Measurements from ENCODE around the gene P4HA2. TPM values are rescaled to one million over a fixed set of nuclear protein-coding genes. Genes with fewer than 3 reads are reported as not detected.
A peak's percentile ranks its signal among the peaks of the same experiment; 100 is the strongest.

The P4HA2 gene
- total RNA-seq, 1 experiment from 2014 or later = 43.6 TPM

DNA sequence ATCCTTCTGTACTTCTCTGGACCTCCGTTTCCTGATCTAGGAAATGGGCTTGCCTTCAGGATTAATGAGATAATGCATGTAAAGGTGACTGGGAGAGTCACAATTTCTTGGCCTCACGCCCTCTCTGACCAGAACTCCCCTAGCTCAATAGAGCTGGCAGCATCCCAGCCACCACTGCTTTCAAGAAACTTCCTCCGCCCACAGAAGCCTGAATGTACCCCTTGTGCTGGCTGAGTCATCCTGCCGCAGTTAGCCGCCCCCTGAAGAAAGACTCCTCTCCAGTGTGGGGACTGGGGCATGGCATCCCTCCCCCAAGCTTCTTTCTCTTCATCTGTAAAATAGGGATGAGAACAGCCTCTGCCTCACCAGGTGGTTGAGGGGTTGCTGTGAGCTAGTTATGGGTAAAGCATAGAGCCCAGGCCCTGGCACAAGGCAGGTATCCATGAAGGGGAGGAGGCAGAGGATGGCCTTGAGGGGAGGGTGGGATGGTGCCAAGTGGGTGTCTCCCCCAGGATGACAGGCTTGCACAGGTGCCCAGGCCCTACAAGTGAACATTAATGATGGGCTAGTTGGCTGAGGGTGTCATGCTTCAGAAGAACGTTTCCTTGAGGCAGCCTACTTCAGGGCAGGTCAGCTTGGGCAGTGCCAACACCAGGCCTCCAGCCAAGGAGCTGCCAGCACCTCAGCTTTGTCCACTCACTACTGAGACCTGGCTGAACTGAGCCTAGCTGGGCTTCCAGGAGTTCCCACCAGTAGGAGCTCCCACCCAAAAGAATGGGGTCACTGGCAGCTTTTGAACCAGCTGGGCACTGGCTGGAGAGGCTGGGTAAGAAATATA is 33.3 kb upstream of the P4HA2 start:
- peak overlapping the region; percentile 84 for H3K27ac ChIP-seq (ENCODE audit: low read length)
- H3K27me3 ChIP-seq (ENCODE audit: low read length) = no peaks in the 10 kb centered on the region
- no peak overlapping the region; the same call in 1 of the 2 replicates for H3K4me3 ChIP-seq (ENCODE audit: low read length)
- no peaks in the 10 kb centered on the region for H3K36me3 ChIP-seq (ENCODE audit: low read depth, low read length)
- ATAC-seq = no peak; the same call in 1 of the 2 replicates
- DNase-seq = peak; percentile 80
- TF ChIP-seq, protein P1, sequence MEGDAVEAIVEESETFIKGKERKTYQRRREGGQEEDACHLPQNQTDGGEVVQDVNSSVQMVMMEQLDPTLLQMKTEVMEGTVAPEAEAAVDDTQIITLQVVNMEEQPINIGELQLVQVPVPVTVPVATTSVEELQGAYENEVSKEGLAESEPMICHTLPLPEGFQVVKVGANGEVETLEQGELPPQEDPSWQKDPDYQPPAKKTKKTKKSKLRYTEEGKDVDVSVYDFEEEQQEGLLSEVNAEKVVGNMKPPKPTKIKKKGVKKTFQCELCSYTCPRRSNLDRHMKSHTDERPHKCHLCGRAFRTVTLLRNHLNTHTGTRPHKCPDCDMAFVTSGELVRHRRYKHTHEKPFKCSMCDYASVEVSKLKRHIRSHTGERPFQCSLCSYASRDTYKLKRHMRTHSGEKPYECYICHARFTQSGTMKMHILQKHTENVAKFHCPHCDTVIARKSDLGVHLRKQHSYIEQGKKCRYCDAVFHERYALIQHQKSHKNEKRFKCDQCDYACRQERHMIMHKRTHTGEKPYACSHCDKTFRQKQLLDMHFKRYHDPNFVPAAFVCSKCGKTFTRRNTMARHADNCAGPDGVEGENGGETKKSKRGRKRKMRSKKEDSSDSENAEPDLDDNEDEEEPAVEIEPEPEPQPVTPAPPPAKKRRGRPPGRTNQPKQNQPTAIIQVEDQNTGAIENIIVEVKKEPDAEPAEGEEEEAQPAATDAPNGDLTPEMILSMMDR (conservative IDR thresholded peaks at IDR 0.05; ENCODE audit: low read depth, low read length) = no peak
- TF ChIP-seq EZH2phosphoT487 (IDR thresholded peaks at IDR 0.05; ENCODE audit: borderline replicate concordance, low read length) = no peak
- TF ChIP-seq EZH2 (IDR thresholded peaks at IDR 0.05; ENCODE audit: low read length, unreplicated experiment) = no peak
- H4K20me1 ChIP-seq (ENCODE audit: low read length) = no peaks in the 10 kb centered on the region
- H3F3A ChIP-seq (ENCODE audit: low read length, unreplicated experiment) = no peaks in the 10 kb centered on the region
- BruUV-seq (replicated peaks) = no TSS peak
- H3K9ac ChIP-seq (ENCODE audit: low read length) = no peak overlapping the region; the same call in 1 of the 2 replicates
- CTCF ChIA-PET = interaction anchor here (0.5 to 0.6 kb wide), 2 partner anchors 9 to 36 kb away, joined by 3 to 8 read pairs; no protein-coding TSS in a partner anchor
- peak overlapping the region; percentile 93 for H3K4me2 ChIP-seq (ENCODE audit: low read length)
- no peak overlapping the region for H2AFZ ChIP-seq (ENCODE audit: low read length)
- peaks cover 18% of the 10 kb centered on the region for H3K79me2 ChIP-seq (ENCODE audit: low read length)
- H3K9me2 ChIP-seq (replicated peaks; ENCODE audit: low read length) = no peaks in the 10 kb centered on the region
- POLR2A ChIA-PET (ENCODE audit: unreplicated experiment) = no interaction called here
- H3K4me1 ChIP-seq (ENCODE audit: insufficient read depth, low read length) = peaks cover 68% of the 10 kb centered on the region
- intact Hi-C loops (cut with micrococcal nuclease) = no loop called here
- H3K9me3 ChIP-seq (ENCODE audit: low read length) = no peaks in the 10 kb centered on the region

GRCh38 chr5:132260051-132260450 is 32.4 kb upstream of the P4HA2 start:
- Histone ChIP-seq H3K4me3 (ENCODE audit: low read length) (peak overlapping the region; percentile 43; the same call in 1 of the 2 replicates), H3K9me2 (replicated peaks; ENCODE audit: low read length) (no peaks in the 10 kb centered on the region), H3K4me2 (ENCODE audit: low read length) (peak overlapping the region; percentile 93), H3K27ac (ENCODE audit: low read length) (peak overlapping the region; percentile 84), H3K36me3 (ENCODE audit: low read depth, low read length) (no peaks in the 10 kb centered on the region), H3K27me3 (ENCODE audit: low read length) (no peaks in the 10 kb centered on the region), H3K79me2 (ENCODE audit: low read length) (peaks cover 18% of the 10 kb centered on the region), H3K9ac (ENCODE audit: low read length) (0 out of 2 replicates have a peak overlapping the region, but pooled peaks have one; percentile 10), H3K4me1 (ENCODE audit: insufficient read depth, low read length) (peaks cover 60% of the 10 kb centered on the region), H3F3A (ENCODE audit: low read length, unreplicated experiment) (no peaks in the 10 kb centered on the region), H3K9me3 (ENCODE audit: low read length) (no peaks in the 10 kb centered on the region), H2AFZ (ENCODE audit: low read length) (no peak overlapping the region), H4K20me1 (ENCODE audit: low read length) (no peaks in the 10 kb centered on the region)
- DNase-seq (peak; percentile 49), ATAC-seq (peak; percentile 6)
- no TSS peak for BruUV-seq (replicated peaks)
- intact Hi-C loops (cut with micrococcal nuclease) = no loop called here
- ChIA-PET CTCF (no interaction called here), POLR2A (ENCODE audit: unreplicated experiment) (interaction anchor here (0.6 kb wide), 1 partner anchor 34 kb away, joined by 3 read pairs; no protein-coding TSS in a partner anchor)
- TF ChIP-seq EZH2phosphoT487 (IDR thresholded peaks at IDR 0.05; ENCODE audit: borderline replicate concordance, low read length) (no peak), EZH2 (IDR thresholded peaks at IDR 0.05; ENCODE audit: low read length, unreplicated experiment) (no peak)
- TF ChIP-seq, protein P1 (conservative IDR thresholded peaks at IDR 0.05; ENCODE audit: low read depth, low read length) = no peak
